Measurements from ENCODE around the gene PHF21A. TPM values are rescaled to one million over a fixed set of nuclear protein-coding genes. Genes with fewer than 3 reads are reported as not detected.
"Not testable (repeated sequence)": the region's sequence is repeated elsewhere in the genome, so short reads cannot be mapped to it uniquely, and the experiment has no call there.

The PHF21A gene
- polyA plus RNA-seq, 1 donor (not counting 4 experiments of a cell fraction or from before 2014, with no cell fraction given) = 16.1 TPM

DNA sequence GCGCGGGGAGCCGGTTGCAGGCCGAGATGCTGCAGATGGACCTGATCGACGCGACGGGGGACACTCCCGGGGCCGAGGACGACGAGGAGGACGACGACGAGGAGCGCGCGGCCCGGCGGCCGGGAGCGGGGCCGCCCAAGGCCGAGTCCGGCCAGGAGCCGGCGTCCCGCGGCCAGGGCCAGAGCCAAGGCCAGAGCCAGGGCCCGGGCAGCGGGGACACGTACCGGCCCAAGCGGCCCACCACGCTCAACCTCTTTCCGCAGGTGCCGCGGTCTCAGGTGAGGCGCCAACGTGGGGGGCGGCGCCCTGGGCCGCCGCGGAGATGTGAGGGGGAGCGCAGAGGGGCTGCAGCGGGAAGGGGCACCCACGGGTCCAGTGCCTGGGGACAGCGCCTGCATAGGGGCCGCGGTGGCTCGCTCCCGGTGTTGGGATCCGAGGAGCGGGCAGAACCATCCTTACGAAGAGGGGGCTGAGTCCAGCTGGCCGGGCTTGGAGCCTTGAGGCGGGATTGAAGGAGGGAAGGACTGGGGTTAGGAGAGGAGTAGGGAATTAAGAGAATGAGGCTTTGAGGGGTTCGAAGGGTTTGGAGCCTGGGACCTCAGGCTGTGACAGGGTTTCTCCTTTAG, 221.0 kb downstream of the PHF21A start:
- H3K79me2 ChIP-seq (ENCODE audit: control insufficient read depth, insufficient read depth, low read length); H3K36me3 ChIP-seq (ENCODE audit: control insufficient read depth in 2 of 2, extremely low read depth in 1 of 2, insufficient read depth in 2 of 2, low read length in 2 of 2); H3K27ac ChIP-seq (ENCODE audit: control insufficient read depth, insufficient read depth, low read length); H3K9me1 ChIP-seq (ENCODE audit: control insufficient read depth, extremely low read depth, insufficient read depth, low read length); H3K9ac ChIP-seq (ENCODE audit: control insufficient read depth, extremely low read depth, insufficient read depth, low read length); H3K4me1 ChIP-seq (ENCODE audit: control insufficient read depth, extremely low read depth, insufficient read depth, low read length); H4K20me1 ChIP-seq (ENCODE audit: control insufficient read depth, extremely low read depth, insufficient read depth, low read length); H2AFZ ChIP-seq (ENCODE audit: control insufficient read depth, low read length); H3K9me3 ChIP-seq (ENCODE audit: control insufficient read depth, low read depth, low read length); dilution Hi-C loops (cut with MboI; ENCODE audit: extremely low pct_ligation_motif_present, low sequenced_read_pairs); FAIRE-seq; DNase-seq (ENCODE audit: low read depth, low spot score): not testable (repeated sequence)
- peak; percentile 47 for TF ChIP-seq EZH2 (IDR thresholded peaks at IDR 0.05; ENCODE audit: low read length)
- H3K4me3 ChIP-seq (ENCODE audit: control insufficient read depth in 2 of 3, extremely low read depth in 1 of 3, insufficient read depth in 2 of 3, low read depth in 1 of 3, low read length in 3 of 3) = peak overlapping the region; percentile 33 to 52 (median 40)
- H3K4me2 ChIP-seq (ENCODE audit: control insufficient read depth, extremely low read depth, insufficient read depth, low read depth, low read length) = peak overlapping the region; percentile 62
- peaks cover 32% of the 10 kb centered on the region for H3K27me3 ChIP-seq (ENCODE audit: control insufficient read depth, extremely low read depth, insufficient read depth, low read length)

DNA sequence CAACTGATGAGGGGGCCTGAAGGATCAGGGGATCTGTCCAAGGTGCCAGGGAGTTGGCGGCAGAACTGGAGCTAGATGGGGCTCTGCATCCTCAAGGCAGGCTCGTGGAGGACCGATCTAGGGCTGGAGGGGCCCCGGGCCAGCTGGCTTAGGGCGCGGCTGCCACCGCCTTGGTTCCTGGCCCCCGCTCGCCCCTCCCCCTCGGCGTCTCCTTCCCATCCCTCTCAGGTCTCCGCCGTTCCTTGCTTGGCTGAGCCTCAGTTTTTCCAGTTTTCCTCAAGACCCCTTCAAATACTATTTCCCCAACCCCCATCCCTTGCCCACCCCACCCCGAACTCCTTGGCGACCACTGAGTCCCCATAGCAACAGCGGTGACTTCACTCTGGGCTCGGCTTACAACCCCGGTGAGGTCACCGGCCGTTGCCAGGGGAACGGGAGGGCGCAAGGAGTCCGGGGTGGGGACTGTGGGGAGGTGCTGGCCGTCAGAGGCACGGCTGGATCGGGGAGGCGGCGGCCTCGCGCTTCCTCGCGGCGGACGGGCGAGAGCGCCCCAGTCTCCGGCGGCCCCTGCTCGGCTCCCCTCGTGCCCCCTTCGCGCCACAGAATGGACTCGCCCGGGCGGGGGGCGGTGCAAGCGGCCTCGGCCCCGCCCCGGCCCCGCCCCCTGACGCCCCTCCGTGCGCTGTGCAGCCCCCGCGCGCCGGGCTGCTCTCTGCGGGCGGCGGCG, 221.6 kb downstream of the PHF21A start:
- FAIRE-seq (no peak), DNase-seq (ENCODE audit: low read depth, low spot score) (peak; percentile 41)
- peaks cover 32% of the 10 kb centered on the region for H3K27me3 ChIP-seq (ENCODE audit: control insufficient read depth, extremely low read depth, insufficient read depth, low read length)
- no peaks in the 10 kb centered on the region for H3K9me3 ChIP-seq (ENCODE audit: control insufficient read depth, low read depth, low read length)
- peak overlapping the region; percentile 62 for H3K4me2 ChIP-seq (ENCODE audit: control insufficient read depth, extremely low read depth, insufficient read depth, low read depth, low read length)
- H3K79me2 ChIP-seq (ENCODE audit: control insufficient read depth, insufficient read depth, low read length) = no peaks in the 10 kb centered on the region
- dilution Hi-C loops (cut with MboI; ENCODE audit: extremely low pct_ligation_motif_present, low sequenced_read_pairs) = no loop called here
- peak overlapping the region; percentile 40 to 52 (median 45) for H3K4me3 ChIP-seq (ENCODE audit: control insufficient read depth in 2 of 3, extremely low read depth in 1 of 3, insufficient read depth in 2 of 3, low read depth in 1 of 3, low read length in 3 of 3)
- H4K20me1 ChIP-seq (ENCODE audit: control insufficient read depth, extremely low read depth, insufficient read depth, low read length) = no peaks in the 10 kb centered on the region
- H2AFZ ChIP-seq (ENCODE audit: control insufficient read depth, low read length) = peak overlapping the region; percentile 67
- H3K9ac ChIP-seq (ENCODE audit: control insufficient read depth, extremely low read depth, insufficient read depth, low read length) = peak overlapping the region; percentile 52
- no peak overlapping the region for H3K27ac ChIP-seq (ENCODE audit: control insufficient read depth, insufficient read depth, low read length)
- H3K9me1 ChIP-seq (ENCODE audit: control insufficient read depth, extremely low read depth, insufficient read depth, low read length) = no peaks in the 10 kb centered on the region
- H3K36me3 ChIP-seq (ENCODE audit: control insufficient read depth in 2 of 2, extremely low read depth in 1 of 2, insufficient read depth in 2 of 2, low read length in 2 of 2) = no peaks in the 10 kb centered on the region
- TF ChIP-seq EZH2 (IDR thresholded peaks at IDR 0.05; ENCODE audit: low read length) = no peak
- TF ChIP-seq, protein P1, sequence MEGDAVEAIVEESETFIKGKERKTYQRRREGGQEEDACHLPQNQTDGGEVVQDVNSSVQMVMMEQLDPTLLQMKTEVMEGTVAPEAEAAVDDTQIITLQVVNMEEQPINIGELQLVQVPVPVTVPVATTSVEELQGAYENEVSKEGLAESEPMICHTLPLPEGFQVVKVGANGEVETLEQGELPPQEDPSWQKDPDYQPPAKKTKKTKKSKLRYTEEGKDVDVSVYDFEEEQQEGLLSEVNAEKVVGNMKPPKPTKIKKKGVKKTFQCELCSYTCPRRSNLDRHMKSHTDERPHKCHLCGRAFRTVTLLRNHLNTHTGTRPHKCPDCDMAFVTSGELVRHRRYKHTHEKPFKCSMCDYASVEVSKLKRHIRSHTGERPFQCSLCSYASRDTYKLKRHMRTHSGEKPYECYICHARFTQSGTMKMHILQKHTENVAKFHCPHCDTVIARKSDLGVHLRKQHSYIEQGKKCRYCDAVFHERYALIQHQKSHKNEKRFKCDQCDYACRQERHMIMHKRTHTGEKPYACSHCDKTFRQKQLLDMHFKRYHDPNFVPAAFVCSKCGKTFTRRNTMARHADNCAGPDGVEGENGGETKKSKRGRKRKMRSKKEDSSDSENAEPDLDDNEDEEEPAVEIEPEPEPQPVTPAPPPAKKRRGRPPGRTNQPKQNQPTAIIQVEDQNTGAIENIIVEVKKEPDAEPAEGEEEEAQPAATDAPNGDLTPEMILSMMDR (optimal IDR thresholded peaks at IDR 0.05 in 1 of 3, IDR thresholded peaks at IDR 0.05 in 1 of 3, conservative IDR thresholded peaks at IDR 0.05 in 1 of 3; ENCODE audit: extremely low read depth in 1 of 3, insufficient read depth in 2 of 3, low read length in 3 of 3) = no peak
- H3K4me1 ChIP-seq (ENCODE audit: control insufficient read depth, extremely low read depth, insufficient read depth, low read length) = peaks cover 7% of the 10 kb centered on the region

Measured in keratinocyte (primary cell).